HG02840 (cell line): ENCODE measurements around the gene HS6ST3.
"Not testable (repeated sequence)": the region's sequence is repeated elsewhere in the genome, so short reads cannot be mapped to it uniquely, and the experiment has no call there.

Experiments used
- ATAC-seq: cut with Tn5 transposase; IDR thresholded peaks from one replicate; pipeline ENCODE4 v1.9.1; 2021; ENCODE audit warnings: mild to moderate bottlenecking, moderate library complexity, moderate number of reproducible peaks; ENCODE audit not compliant: unreplicated experiment, low FRiP score

The HS6ST3 gene

DNA sequence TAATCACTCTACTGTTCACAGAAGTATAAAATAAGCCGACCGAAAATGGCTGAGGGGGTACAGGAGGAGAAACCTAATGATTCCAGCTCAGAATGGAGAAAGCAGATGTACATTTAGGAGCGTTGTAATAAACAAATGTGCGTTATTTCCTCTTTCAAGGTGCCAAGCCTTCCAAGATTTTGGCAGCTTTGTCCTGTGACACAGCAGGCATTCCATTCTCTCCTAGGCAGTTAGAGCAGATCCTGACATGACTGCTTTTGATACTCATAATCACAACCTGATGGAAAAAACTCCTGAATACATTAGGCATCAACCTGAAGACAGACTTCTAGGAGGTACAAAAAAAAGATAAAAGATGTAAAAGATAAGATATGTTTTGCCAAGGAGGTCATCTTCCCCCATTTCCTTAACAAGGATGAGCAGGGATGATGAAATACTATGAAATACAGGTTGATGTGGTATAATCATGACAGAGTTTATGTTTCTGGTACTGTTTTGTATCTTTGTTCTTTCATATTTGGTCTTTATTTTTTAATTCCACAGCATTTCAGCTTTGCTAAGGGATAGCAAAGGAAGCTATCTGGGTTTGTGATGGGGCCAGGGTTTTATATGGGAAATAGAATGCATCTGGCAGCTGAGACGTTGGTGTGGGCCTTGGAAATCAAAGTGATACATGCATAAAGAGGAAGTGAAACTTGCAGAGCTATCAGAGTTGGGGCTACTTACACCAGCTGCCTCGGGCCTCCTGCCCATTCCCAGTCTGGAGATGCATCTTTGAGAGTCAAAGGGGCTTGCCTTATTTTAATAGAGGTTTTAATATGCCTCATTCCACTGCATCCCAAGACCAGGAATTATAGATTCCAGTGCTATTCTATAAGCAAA, 681.8 kb downstream of the HS6ST3 start:
- no peak for ATAC-seq

GRCh38 chr13:96772426-96772825, 682.5 kb downstream of the HS6ST3 start:
- ATAC-seq, result no peak

DNA sequence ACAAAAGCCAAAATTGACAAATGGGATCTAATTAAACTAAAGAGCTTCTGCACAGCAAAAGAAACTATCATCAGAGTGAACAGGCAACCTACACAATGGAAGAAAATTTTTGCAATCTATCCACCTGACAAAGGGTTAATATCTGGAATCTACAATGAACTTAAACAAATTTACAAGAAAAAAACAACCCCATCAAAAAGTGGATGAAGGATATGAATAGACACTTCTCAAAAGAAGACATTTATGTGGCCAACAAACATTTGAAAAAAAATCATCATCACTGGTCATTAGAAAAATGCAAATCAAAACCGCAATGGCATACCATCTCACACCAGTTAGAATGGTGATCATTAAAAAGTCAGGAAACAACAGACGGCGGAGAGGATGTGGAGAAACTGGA, 688.4 kb downstream of the HS6ST3 start:
- not testable (repeated sequence) for ATAC-seq

GRCh38 chr13:96779691-96780090, 689.8 kb downstream of the HS6ST3 start:
- ATAC-seq, result no peak

DNA sequence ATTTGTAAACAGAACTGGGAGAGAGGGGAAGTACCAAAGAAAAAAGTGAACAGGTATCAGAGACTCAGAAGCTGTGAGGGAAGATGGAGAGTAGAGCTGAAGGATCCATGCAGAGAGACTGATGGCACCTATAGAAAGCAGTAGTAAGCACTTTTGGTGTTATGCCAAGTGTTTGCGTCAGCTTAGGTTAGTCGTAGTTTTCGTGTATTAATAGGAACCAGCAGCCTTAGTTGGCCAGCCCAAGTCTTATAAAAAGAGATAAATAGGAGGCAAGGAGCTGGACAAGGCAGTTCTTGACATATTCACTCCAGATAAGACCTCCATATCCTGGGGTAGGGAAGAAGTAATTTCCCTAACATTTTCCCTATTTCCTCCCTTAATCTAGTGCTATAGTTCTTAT, 690.2 kb downstream of the HS6ST3 start:
- ATAC-seq, result no peak

DNA sequence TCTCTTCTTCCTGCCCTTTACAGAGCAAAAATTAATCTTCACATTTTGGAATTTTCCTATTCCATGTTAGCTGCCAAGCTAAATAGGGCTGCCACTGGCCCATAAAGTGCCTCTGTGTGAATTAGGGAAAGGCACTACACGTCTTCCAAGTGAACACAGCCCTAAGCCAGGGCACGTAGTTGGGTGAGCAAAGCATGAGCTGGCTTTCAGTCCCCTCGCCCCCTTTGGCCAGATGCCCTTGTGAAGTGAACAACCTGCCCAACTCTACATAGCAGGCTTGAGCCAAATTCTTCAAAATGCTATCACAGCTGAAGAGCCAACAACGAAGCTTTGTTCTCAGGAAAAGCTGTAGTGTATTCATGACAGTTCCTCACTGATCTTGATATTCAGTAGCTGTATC, 691.2 kb downstream of the HS6ST3 start:
- no peak for ATAC-seq

DNA sequence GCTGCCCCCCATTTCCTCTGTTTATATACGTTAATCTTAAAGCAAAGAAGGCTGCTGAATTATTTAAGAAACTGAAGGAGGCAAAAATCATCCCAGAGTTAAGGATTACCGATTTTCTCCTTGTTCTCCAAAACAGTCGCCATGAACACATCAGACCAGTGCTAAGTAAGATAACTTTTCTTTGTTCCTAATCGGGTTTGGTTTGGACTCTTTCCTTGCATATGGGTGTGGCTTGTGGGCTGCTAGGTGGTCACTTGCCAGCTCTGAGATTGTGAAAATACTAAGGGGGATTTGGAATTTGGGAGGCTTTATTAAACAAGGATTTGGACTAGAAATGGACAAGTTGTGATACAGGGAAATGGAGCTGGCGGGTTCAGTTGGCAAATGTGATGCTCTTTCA, 692.3 kb downstream of the HS6ST3 start:
- no peak for ATAC-seq

GRCh38 chr13:96783057-96783456, 693.1 kb downstream of the HS6ST3 start:
- no peak for ATAC-seq

GRCh38 chr13:96783511-96783910, 693.6 kb downstream of the HS6ST3 start:
- no peak for ATAC-seq

GRCh38 chr13:96785986-96786385, 696.1 kb downstream of the HS6ST3 start:
- no peak for ATAC-seq

DNA sequence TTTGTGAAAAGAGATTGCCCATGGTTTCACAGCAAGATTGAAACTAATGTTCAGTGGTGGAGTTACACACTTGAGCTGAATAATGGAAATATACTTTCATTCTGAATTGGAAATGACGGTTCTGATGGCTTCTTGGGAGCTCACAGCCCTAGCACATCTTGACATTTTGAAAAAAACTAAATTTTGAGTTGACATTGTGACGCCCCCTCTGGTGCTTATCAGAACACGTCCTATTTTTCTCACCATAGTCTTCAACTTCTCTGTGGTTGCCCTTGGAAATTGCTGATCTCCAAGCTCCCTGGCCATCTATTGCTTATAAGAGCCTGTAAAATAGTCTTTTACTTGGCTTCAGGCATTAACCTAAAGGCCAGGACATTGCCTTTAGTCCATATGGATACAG, 702.3 kb downstream of the HS6ST3 start:
- no peak for ATAC-seq

GRCh38 chr13:96792736-96793403, 703.0 kb downstream of the HS6ST3 start:
- ATAC-seq, result no peak

GRCh38 chr13:96793404-96793755, 703.5 kb downstream of the HS6ST3 start:
- ATAC-seq, result no peak

DNA sequence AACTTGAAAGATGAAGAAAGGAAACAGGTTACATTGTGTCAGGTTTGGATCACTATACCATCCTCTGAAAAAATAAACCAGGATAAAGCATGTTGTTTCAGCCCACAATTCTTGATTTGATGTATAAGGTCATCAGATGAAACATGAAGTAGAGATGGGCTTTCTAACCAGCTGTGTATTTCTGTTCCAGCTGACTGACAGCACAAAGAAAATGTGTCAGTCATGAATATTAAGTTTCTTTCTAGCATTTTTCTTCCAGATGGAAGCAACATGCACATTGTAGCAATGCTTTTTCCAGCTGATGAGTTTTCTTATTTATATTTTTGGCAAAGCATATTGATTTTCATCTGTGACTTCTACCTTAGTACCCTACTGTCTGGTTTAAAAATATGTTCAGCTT, 704.8 kb downstream of the HS6ST3 start:
- ATAC-seq, result no peak

DNA sequence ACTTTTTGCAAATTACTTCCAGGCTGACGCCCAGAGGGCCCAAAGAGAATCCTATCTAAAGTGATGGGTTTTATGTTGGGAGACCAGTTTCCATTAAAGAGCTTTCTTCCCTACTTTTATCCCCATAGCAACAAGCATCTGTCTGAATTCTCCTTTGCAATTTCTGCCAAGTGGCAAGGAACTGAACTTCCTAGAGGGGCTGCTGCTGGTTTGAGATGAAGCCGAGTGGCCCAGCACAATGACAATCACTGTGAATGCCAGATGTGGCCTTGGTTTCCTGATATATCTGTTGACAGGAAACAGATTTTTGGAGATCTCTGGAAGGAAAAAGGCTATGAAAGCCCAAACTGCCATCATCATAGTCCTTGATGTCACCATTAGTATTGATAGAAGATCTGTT, 705.8 kb downstream of the HS6ST3 start:
- no peak for ATAC-seq

- no peak for ATAC-seq
Observed at GRCh38 chr13:96796091-96796633, 706.3 kb downstream of the HS6ST3 start.

DNA sequence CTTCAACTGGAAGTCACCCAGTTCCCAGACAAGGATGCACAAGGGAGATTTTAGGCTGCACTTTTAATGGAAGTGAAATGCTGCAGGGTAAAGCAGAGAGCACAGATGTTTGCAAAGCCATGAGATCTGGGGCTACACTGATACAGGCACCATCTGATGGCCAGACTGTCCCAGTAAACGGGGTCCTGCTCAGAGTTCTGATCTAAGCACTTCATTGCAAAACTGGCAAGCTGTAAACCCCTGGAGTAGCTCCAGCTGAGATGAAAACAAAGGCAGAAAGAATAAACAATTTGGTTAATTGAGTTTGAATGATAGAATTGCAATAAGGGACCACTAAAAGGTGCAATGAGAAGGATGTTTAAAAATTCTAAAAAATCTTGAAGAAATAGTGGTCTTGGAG, 707.2 kb downstream of the HS6ST3 start:
- ATAC-seq, result no peak

GRCh38 chr13:96803456-96804100, 713.7 kb downstream of the HS6ST3 start:
- ATAC-seq, result no peak

DNA sequence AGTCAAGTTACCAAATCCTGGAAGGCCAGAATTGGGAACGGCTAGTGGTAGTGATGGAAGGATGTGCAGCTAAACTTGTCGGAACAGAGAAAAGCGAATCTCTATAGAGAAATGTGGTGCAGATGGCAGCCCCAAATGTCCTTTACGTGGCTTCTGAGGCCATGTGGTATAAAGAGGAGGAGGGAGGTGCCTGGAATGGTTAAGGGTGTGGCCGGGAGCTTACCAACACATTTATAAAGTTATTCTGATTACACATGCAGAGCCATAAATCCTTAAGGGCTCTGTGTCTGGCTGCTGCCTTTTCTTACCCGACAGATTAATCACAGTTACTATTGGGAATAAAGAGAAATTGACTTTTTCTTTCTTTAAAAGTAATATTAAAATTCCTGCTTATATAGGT, 714.3 kb downstream of the HS6ST3 start:
- ATAC-seq, result no peak

- ATAC-seq, result no peak
Observed at GRCh38 chr13:96806746-96807145, 716.8 kb downstream of the HS6ST3 start.

- ATAC-seq, result no peak
Observed at GRCh38 chr13:96809366-96810096, 719.6 kb downstream of the HS6ST3 start.
